ENCODE data around the gene FHIT.
"Not testable (repeated sequence)": the region's sequence is repeated elsewhere in the genome, so short reads cannot be mapped to it uniquely, and the experiment has no call there.

Gene FHIT

DNA sequence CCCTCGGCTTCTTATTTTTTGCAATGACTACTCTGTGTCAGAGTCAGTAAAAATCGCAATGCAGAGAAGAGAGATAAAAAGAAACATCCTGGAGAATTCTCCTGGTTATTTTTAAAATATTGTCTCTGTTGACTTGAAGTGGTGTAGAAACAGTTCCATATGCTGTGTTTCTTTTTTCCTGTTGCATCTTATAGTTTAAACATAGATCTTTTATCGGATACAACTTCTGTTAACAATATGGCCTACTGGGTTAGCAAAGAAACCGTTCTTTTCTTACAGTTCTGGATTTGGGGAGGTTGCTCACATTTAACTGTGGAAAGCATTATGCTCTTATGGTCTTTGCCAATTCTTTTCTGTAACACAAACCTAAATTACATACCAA, 1432.3 kb downstream of the FHIT start:
- no peak for DNase-seq (ENCODE audit: low read depth in 2 of 3, low spot score in 1 of 3)

DNA sequence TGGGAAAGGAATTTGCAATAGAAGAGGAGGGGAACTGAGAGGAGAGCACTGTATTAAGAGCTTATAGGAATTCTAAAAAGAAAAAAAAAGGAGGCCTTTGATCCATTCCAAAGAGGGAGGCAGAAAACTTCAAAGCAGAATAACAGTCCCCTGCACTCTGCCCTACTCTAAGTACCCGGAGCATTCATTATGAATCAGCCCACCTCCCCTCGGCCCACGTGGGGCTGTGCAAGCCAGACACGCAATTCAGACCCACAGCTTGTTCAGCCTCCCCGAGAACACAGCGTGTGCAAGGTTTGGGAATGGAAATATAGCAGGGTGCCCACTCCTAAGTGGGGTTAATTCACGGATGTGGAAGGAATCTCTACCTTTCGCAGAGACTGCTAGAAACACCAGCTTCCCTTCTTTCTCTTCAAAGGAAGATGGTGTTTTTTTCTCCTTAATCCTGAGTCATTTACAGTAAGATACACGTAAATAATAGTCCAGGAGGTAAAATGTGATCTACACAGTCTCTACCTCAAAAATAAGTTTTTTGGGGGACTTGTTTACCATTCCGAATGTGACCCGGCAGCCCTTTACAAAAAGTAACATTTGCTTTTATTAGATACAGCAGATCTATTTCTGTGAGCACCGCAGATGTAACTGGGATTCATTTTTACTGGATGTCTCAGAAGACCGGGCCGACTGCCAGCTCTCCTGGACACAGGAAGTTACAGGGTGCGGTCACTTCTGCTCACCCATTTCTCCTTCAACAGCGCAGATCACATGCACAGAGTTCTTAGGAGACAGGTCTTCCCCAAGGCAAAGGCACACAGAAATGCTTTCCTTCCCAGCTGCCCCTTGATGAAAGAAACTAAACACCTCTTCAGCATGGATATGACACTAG, 1433.0 kb downstream of the FHIT start:
- DNase-seq (ENCODE audit: low read depth in 2 of 3, low spot score in 1 of 3): no peak

DNA sequence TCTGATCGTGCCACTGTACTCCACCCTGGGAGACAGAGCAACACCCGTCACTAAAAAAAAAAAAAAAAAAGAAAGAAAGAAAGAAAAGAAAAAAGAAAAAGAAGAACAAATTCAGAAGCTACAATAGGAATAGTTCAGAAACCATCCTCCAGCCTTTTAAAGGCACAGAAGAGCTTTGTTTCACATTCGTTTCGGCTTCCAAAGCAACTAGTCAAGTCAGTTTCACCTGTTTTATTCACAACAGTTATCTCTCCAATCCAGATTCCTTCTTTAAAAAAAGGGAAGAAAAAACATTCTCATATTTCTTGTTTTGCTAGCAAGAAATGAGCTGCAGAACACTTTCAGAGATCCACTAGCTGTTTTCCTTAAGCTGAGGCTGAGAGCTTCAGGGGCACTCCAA, 1433.7 kb downstream of the FHIT start:
- no peak for DNase-seq (ENCODE audit: low read depth in 2 of 3, low spot score in 1 of 3)

DNA sequence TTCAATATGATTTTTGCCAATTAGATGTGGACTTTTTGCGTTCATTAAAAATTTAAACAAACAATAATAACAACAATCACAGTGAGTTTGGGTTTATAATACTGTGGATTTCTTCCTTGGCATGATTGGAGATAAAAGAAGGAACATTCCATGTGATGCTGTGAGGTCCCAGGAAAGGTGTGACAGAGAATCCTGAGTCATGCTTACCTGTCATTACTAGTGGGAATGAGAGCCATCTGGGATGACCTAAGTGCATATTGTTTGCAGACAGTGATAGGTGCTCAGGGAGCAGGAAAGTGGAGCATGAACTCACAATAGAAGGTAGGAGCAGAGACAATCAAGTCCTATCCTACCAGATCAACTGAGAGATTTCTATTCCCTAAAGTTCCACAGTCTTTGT, 1434.9 kb downstream of the FHIT start:
- no peak for DNase-seq (ENCODE audit: low read depth in 2 of 3, low spot score in 1 of 3)

DNA sequence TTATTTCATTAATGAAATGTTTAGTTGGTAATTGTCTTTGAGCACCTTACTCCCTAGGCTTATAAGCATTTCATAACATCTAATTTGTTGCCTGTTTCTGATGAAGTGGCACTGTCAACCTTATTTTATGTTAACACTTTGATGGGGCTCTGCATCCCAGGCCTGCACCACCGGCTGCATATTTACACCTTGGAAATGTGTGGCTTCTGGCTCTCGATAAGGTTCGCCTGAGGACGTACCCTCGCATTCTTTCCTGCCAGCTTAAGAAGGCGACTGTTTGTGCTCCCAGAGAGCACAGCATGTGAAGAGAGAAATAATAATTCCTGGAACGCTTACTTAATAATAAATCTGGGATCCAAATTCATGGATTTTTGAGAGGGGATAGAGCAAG, 1438.1 kb downstream of the FHIT start:
- no peak for DNase-seq (ENCODE audit: low read depth in 2 of 3, low spot score in 1 of 3)

DNA sequence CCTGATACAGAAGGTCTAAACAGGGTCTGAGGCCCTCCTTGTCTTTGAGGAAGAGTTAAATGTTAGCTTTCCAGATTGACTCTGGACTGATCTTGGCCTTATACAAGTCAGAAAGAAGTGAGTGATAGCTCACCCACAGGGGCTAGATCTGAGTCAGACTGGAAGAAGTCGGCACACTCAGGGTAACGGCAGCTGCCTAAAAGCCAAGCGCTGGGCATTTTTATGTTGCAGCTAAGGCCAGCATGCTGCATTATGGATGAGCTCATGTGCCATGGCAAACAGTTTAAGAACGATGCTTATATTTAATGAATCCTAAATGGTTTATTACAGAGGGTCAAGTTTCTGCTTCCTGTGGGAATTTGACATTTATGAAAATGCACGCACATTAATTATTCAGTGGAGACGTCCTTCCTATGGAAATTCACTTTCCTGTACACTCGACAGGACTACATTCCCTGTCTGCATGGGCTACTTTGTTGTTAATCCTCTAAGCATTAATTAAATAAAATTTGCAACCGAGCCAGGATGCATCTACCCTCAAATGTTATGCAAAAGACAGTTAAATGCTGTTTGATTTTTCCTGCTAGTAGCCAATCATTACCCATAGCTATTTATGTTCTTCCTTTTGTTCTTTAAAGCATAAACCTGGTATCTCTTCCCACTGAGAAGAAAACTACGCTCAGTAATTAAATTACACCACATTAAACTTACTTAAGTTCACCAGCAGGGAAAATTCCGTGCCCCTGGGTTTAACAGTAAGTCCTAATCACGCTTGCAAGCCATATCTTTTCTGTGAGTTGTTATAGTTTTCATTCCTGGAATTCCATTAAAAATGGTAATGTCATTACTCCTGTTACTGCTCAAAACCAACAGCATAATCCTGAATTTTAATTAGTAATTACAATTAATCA, 1438.8 kb downstream of the FHIT start:
- DNase-seq (ENCODE audit: low read depth in 2 of 3, low spot score in 1 of 3): no peak

DNA sequence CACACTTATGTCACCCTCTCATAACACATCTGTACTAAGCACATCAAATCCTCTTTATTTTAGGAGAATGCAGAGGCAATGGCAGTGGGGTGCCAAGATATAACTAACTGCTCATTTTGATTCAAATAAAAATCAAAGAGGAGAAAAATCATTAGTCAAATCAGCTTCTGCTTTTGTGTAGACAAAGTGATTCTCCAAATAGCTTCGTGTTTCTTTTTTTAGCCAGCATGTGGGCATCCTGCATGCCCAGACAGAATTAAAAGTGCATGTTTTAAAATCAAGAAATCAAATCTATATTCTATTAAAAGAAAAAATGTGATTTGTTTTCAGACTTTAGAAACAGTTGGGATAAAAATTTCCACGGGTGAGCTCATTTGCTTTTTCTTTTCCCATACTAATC, 1440.1 kb downstream of the FHIT start:
- DNase-seq (ENCODE audit: low read depth in 2 of 3, low spot score in 1 of 3): no peak

DNA sequence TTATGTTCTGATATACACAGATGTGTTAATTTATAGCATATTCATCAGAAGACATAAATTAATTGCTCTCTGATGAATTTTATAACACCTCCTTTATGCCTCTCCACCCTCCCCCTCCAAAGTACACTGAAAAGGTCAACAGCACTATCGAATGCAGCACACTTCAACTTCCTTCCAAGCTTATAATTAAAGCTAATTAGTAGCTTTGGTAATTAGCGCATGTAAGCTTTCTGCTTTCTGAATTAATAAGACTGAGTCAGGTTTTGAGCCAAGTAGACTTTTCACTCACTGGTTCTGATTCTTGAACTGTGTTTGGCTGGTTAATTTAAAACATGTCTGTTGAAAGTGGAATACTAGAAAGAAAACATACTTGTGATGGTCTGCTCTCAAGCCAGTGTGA, 1440.6 kb downstream of the FHIT start:
- no peak for DNase-seq (ENCODE audit: low read depth in 2 of 3, low spot score in 1 of 3)

DNA sequence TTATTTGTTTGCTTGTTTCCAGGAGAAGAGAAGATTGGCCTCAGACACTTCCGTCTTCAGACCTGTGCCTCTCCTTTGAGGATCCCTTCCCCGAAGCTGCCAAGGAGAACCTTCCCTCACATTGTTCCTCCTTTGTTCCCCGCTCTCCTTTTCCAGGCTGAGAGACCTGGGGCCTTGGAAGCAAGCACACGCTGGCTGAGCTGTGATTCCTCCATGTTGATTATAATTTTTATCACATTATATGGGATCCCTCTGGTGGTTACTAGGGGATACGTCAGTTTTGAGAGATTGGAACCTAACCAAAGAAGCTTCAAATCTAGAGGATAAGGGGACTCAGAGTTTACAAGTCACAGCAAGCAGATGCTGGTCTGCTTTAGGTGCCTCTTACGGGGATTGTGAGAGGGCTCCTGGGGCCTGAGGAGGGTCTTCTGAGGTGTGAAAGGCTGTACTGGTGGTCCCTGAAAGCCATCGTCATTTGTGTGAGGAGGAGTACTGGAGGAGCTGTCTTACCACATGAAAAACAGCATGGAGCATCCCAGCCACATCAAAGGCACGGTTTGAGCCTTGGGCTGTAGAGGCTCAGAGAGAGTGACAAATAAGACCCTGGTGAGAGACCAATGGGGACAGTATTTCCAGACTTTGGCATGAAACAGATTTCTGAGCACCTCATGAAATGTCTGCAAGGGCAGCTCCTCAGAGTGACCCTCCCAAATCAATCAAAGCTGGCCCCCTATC, 1441.4 kb downstream of the FHIT start:
- no peak for DNase-seq (ENCODE audit: low read depth in 2 of 3, low spot score in 1 of 3)

DNA sequence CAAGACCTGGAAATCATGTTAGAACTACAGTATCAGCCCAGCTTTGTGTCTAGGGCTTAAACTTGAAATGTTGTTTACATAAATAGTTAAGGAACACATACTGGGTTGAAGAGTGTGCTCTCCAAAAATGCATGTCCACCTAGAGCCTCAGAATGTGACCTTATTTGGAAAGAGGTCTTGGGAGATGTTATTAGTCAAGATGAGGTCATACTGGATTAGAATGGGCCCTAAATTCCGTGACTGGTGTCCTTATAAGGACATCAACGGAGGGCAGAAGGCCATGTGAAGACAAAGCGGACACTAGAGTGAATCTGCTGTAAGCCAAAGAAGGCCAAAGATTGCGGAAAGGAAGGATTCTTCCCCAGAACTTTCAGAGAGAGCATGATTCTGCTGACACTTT, 1442.2 kb downstream of the FHIT start:
- no peak for DNase-seq (ENCODE audit: low read depth in 2 of 3, low spot score in 1 of 3)

DNA sequence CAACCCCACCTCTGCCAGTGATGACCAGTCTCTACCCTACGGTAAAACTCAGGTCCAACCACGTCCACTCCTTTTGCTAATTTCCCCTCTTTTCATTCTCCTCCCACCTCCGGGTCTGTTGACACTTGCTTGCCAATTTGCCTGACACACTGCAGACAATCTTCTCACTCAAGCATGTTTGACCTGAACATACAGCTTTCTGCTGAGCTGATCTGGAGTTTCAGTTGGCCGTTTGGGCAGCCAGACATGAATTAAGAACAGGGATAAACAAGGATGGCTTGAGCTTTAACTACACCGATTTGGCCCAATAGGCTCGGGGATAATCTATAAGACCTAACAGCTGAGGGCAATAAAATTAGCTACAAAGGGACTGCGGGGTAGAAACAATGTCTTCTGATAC, 1442.8 kb downstream of the FHIT start:
- DNase-seq (ENCODE audit: low read depth in 2 of 3, low spot score in 1 of 3): no peak

DNA sequence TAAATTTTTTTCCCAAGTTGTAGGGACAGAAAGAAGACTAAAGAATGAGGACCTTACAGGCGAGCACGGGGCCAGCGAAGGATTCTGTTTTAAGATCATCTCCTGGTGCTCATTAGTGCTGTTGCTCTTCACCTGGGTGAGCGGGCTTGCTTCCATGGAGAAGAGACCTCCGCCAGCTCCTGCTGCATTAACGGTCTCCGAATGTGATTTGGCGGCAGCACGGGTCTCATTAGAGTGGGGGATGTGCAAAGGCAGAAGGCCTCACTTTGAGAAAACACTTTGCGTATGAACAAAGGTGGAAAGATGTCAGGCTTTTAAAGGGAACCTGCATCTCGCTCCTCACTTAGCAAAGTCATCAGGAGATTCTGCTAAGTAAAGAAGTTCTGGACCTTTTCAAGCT, 1448.0 kb downstream of the FHIT start:
- no peak for DNase-seq (ENCODE audit: low read depth in 2 of 3, low spot score in 1 of 3)

DNA sequence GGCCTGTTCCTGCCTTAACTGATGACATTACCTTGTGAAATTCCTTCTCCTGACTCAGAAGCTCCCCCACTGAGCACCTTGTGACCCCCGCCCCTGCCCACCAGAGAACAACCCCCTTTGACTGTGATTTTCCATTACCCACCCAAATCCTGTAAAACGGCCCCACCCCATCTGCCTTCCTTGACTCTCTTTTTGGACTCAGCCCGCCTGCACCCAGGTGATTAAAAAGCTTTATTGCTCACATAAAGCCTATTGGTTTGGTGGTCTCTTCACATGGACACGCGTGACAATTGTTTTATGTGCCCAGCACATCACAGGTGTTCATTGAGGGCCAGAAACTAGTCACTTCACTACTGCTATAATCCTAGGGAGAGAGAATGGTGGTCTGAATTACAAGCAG, 1448.8 kb downstream of the FHIT start:
- not testable (repeated sequence) for DNase-seq (ENCODE audit: low read depth in 2 of 3, low spot score in 1 of 3)

DNA sequence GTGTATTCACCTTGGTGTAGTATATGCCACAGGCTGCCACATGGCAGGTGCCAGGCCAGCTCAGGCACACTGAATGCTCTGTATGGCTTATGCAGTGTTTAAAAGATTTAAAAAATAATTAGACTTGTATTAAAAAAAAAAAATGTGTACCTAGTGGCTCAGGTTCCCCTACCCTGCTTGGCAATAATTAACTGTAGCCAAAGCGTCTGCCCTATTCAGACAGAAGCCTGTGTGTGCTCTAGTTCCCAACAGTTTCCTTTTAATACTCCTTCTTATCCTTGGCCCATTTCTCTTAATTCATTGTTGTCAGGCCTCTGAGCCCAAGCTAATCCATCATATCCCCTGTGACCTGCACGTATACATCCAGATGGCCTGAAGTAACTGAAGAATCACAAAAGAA, 1449.2 kb downstream of the FHIT start:
- DNase-seq (ENCODE audit: low read depth in 2 of 3, low spot score in 1 of 3): no peak

DNA sequence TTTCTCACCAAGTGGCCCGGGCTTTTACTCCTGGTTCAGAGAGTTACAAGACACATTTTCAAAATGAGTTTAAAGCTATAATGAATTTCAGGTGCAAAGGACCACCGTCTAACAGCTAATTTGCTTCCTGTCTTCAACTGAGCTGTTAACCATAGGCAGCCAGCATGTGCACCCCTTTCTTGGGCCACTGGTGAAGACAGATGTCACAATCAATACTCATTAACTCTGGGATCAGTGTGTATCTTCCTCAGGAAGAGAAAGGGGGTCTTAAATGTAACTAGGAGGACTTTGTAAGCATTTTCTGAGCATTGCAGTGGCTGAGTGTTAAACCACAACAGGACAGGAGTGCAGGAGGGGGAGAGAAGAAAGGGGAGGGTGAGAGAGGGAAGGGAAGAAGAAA, 1450.8 kb downstream of the FHIT start:
- no peak for DNase-seq (ENCODE audit: low read depth in 2 of 3, low spot score in 1 of 3)

DNA sequence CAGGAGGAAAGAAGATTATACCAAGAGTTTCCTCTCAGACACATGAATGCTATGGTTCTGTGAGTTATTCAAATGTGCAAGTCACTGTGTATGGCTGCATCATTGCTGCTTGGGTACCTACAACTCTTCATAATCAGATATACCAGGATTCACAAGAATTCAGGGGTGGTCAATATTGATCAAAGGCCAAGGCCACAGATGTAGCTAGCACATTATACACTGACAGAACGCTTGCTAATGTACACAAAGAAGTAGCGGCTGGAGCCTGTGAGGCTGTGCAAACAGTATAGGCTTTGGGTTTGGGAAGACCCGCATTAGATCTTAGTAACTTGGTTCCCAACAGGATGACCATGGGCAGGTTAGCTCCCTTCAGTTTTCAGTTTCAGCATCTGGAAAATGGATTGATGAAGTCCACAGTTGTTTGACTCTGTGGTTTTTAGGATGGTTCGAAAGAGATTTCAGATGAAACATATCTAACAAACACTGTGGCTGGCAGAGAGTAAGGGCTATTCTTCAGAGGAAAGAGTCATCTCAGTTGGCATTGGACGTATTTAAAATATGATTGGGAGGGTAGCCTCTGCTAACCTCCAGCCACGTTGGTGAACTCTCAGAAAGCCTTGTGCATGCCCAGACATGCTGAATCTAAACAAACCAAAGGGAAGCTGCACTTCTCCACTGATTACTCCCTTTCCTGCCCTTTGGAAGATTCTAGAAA, 1452.7 kb downstream of the FHIT start:
- no peak for DNase-seq (ENCODE audit: low read depth in 2 of 3, low spot score in 1 of 3)

DNA sequence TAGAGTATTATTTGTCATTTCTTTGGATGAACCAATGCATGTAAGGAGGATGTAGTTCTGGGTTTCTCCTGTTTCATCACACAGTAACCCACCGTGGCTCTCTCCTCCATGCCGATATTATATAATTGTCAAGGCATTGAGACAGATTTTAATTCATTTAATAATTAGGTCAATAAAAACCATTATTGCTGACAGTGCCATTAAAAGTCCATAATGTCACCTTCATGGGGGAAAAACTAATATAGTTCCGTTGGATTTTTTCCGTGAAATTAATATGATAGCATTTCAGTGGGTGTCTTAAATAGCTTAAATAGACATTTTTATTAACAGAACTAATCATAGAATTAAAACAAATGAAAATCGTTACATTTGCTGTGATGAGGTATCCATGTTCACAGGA, 1453.7 kb downstream of the FHIT start:
- DNase-seq (ENCODE audit: low read depth in 2 of 3, low spot score in 1 of 3): no peak

DNA sequence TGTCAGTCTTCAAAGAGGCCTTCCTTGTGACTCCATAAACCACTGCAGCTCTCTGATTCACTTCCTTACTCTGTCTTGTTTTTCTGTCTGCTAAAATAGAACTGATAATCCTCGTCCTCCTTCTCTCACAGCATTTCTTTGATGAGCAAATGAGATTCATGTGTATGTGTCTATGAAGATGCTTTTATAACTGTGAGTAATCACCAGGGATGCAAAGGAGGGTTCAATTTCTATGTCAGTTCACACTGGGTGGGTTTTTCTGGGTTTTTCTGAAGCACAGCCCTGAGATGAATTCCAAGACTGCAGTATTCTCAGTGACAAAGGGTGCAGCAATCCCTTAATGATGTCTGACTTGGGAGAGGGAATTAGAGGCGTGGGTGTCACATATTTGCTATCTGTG, 1454.8 kb downstream of the FHIT start:
- DNase-seq (ENCODE audit: low read depth in 2 of 3, low spot score in 1 of 3): no peak

DNA sequence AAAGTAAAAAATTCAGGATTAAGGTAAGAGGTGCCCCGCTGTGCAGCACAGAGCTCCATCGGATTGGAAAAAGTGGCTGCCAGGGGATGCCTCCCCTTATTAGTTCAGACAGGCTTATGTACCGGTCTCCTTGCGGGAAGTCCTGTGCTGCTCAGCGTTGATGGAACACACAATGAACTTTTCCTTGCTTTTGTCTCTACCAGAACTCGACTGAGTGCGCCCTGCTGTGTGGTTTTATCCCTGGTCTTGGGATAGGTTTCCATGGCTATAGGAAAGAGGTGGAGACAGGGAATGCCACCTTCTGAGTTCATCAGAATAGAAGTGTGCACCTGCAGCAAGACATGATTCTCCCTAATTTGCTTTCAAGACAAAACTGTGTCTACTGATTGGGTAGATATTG, 1455.5 kb downstream of the FHIT start:
- no peak for DNase-seq (ENCODE audit: low read depth in 2 of 3, low spot score in 1 of 3)

DNA sequence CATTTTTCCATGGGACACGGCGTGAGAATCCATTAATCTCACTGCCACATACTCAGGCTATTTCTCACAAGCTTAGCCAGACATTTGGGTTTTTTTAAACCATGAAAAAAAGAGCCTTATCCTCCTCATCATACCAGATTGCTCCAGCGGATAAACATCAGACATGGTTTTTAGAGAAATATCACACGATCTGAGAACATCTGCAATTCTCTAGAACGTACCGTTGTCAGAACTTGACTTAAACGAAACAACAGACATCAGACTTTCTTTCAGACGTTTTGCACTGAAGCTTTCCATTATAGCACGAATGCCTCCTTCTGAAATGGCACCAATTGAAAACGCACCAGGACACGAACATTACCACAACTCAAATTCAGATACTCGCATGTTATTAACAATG, 1457.3 kb downstream of the FHIT start:
- no peak for DNase-seq (ENCODE audit: low read depth in 2 of 3, low spot score in 1 of 3)

DNA sequence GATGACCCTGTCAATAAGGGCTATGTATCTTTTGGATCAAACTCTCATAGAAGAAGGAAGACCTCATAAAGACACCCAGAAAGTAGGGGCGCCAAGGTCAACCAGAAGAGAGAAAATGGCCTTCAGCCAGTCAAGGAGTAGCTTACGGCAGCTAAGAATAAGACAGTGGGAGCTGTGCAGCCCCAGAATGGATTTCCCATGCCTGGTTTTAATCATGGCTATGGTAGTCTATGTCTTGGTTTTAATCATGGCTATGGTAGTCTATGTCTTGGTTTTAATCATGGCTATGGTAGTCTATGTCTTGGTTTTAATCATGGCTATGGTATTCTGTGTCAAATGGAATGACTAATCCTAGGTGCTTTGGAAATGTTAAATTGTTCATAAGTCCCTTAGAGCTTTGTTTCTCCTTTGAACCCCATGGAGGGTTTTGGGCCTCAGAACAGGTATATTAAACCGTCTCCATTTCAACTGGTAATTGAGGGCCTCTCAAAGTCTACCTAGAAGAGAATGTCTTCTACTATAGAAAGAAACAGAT, 1459.4 kb downstream of the FHIT start:
- DNase-seq (ENCODE audit: low read depth in 2 of 3, low spot score in 1 of 3): no peak

Measured in stimulated activated CD4-positive, alpha-beta T cell treated with anti-CD3 and anti-CD28 coated beads, Interleukin-12 subunit alpha, Interleukin-12 subunit beta, amount 100 ng/mL, for 48 hours (primary cell).